HEK293T (cell line): Measurements from ENCODE around the gene SCNN1A.

Experiments
- ARNT ChIP-seq: fragments of 450-650 bp; IDR thresholded peaks from 2 replicates; pipeline ENCODE4 v1.6.1; 2017; ENCODE audit warnings: mild to moderate bottlenecking
- BHLHE40 ChIP-seq: fragments of 450-650 bp; IDR thresholded peaks from 2 replicates; pipeline ENCODE4 v1.6.1; 2016; ENCODE audit warnings: mild to moderate bottlenecking, moderate library complexity, borderline replicate concordance
- ELF4 ChIP-seq: fragments of 450-650 bp; IDR thresholded peaks from 2 replicates; pipeline ENCODE4 v1.6.1; 2017; ENCODE audit warnings: antibody characterized with exemption
- FOXA1 ChIP-seq: fragments of 450-650 bp; IDR thresholded peaks from 2 replicates; pipeline ENCODE4 v1.6.1; 2016; ENCODE audit warnings: mild to moderate bottlenecking
- FOXK2 ChIP-seq: fragments of 450-650 bp; IDR thresholded peaks from 2 replicates; pipeline ENCODE4 v1.6.1; 2016; ENCODE audit warnings: mild to moderate bottlenecking
- FOXM1 ChIP-seq: fragments of 450-650 bp; IDR thresholded peaks from 2 replicates; pipeline ENCODE4 v1.6.1; 2017; ENCODE audit warnings: mild to moderate bottlenecking, borderline replicate concordance
- HDGF ChIP-seq: fragments of 450-650 bp; IDR thresholded peaks from 2 replicates; pipeline ENCODE4 v1.6.1; 2017; ENCODE audit warnings: antibody characterized with exemption, borderline replicate concordance
- LEF1 ChIP-seq: fragments of 450-650 bp; IDR thresholded peaks from 2 replicates; pipeline ENCODE4 v1.6.1; 2017; ENCODE audit warnings: mild to moderate bottlenecking, borderline replicate concordance
- PKNOX1 ChIP-seq: fragments of 450-650 bp; IDR thresholded peaks from 2 replicates; pipeline ENCODE4 v1.6.1; 2016
- SP1 ChIP-seq: fragments of 450-650 bp; IDR thresholded peaks from 2 replicates; pipeline ENCODE4 v1.6.1; 2017
- SUZ12 ChIP-seq: fragments of 450-650 bp; IDR thresholded peaks from 2 replicates; pipeline ENCODE4 v1.6.1; 2016; ENCODE audit warnings: mild to moderate bottlenecking

- no peak for TF ChIP-seq SP1
- TF ChIP-seq PKNOX1: no peak
- TF ChIP-seq FOXA1: no peak
- TF ChIP-seq FOXK2: no peak
- TF ChIP-seq SUZ12: no peak
- no peak for TF ChIP-seq BHLHE40
- TF ChIP-seq LEF1: no peak
- no peak for TF ChIP-seq ELF4
- no peak for TF ChIP-seq FOXM1
- no peak for TF ChIP-seq HDGF
- no peak for TF ChIP-seq ARNT
These were observed 14.5 kb downstream of the SCNN1A start for GRCh38 chr12:6360578-6361490.
